Adrenal gland (tissue), 12 donors: ENCODE results near the gene HAPSTR1. TPM values are rescaled to one million over a fixed set of nuclear protein-coding genes. Genes with fewer than 3 reads are reported as not detected.
"Not testable (repeated sequence)": the region's sequence is repeated elsewhere in the genome, so short reads cannot be mapped to it uniquely, and the experiment has no call there.

Experiments used
- DNase-seq, 7 donors: peaks; one replicate each; pipeline ENCODE4 v3.0.0-alpha.2; 2019 to 2020
- H3K27ac ChIP-seq, 5 donors: fragments of 200-600 bp; sonication (generic) in 4 of 5; 1 replicate in 3 of 5; 2 replicates in 2 of 5; pipeline versions ENCODE4 v1.5.1 to v1.8.0; 2016 to 2020; ENCODE audit warnings: mild to moderate bottlenecking in 1 of 5
- H3K27me3 ChIP-seq: fragments of 200-600 bp; 2 replicates; pipeline ENCODE4 v1.8.0; 2021
- H3K36me3 ChIP-seq, 2 donors: fragments of 200-600 bp; replicated peaks in 1 of 2; 1 replicate in 1 of 2; 2 replicates in 1 of 2; pipeline versions ENCODE4 v1.5.1 to v1.8.0; 2018 to 2022
- H3K4me1 ChIP-seq, 2 donors: fragments of 200-600 bp; replicated peaks in 1 of 2; 1 replicate in 1 of 2; 2 replicates in 1 of 2; pipeline versions ENCODE4 v1.5.1 to v1.8.0; 2018 to 2021
- H3K4me3 ChIP-seq, 4 donors: fragments of 200-600 bp; sonication (generic) in 3 of 4; one replicate each; pipeline ENCODE4 v1.5.1; 2016 to 2018
- H3K9me3 ChIP-seq, 3 donors: fragments of 200-600 bp; sonication (generic) in 1 of 3; replicated peaks in 1 of 3; 1 replicate in 2 of 3; 2 replicates in 1 of 3; pipeline versions ENCODE4 v1.5.1 to v1.8.0; 2016 to 2021
- CTCF ChIP-seq, 6 experiments: fragments of 450-650 bp in 4 of 6; fragments of 200-600 bp in 2 of 6; sonication (generic) in 1 of 6; IDR thresholded peaks; 1 replicate in 5 of 6; 2 replicates in 1 of 6; pipeline versions ENCODE4 v1.5.1 to v1.8.0; 2016 to 2021; ENCODE audit warnings: antibody characterized with exemption in 6 of 6, mild to moderate bottlenecking in 2 of 6, moderate library complexity in 1 of 6
- POLR2A ChIP-seq, 2 donors: fragments of 450-650 bp; IDR thresholded peaks; one replicate each; pipeline ENCODE4 v1.6.1; 2017; ENCODE audit warnings: antibody characterized with exemption in 2 of 2, mild to moderate bottlenecking in 2 of 2, moderate library complexity in 1 of 2
- WGBS, 4 donors: extraction: QIAGEN DNeasy Blood & Tissue Kit in 2 of 4; methylation state at CpG; one replicate each; pipeline versions ENCODE4 v1.1.5 to v1.1.7; 2013 to 2017; 5-methylcytosine and 5-hydroxymethylcytosine counted together
- intact Hi-C, 2 donors: fragments of 100-400 bp; cut with DNase I; formaldehyde crosslinking; loops; one replicate each; pipeline versions ENCODE4 v1.14.1 to v1.15.0; 2022 to 2023
- polyA plus RNA-seq, 3 donors: library from polyadenylated mRNA; stranded (reverse); fragments of 200-250 nt in 2 of 3; fragments of 350-450 nt in 1 of 3; fragmentation: Illumina TruSeq in 1 of 3; extraction: RNeasy Lipid Tissue Mini Kit (QIAGEN cat#74804) in 1 of 3; gene quantifications; one replicate each; pipeline ENCODE4 v1.2.3, GENCODE V29; 2013 to 2014
- total RNA-seq, 9 donors: library from RNA; depleted of rRNA in 4 of 9; stranded (reverse); fragments of >200 nt in 4 of 9; fragments of 120-200 nt in 1 of 9; fragmentation: NEBNext Ultra II Directional in 1 of 9; extraction: Animal tissue kit (Norgen Biotek cat#: 25700) in 1 of 9; gene quantifications; one replicate each; pipeline versions ENCODE4 v1.1.0 to v1.2.4, GENCODE V29; 2013 to 2023
- donor health status: healthy with polysubstance abuse.
- donor health status: Bipolar disorder and iron deficiency.
- donor health status: DM: yes; HTN: yes; CAD: no.
- donor health status: DM: no; HTN: no; CAD: no.
- donor health status: DM: no; HTN: no; CAD: no.
- donor health status: DM: yes; HTN: yes; CAD: no.

Gene HAPSTR1
- total and polyA plus RNA-seq, 12 donors, result 5.8 to 93.2 (median 60.1) TPM

GRCh38 chr16:9079430-9079812 is 12.0 kb upstream of the HAPSTR1 start:
- Histone ChIP-seq H3K9me3 (peaks cover 0 to 5% (median 0%) of the 10 kb centered on the region in 3 donors), H3K27me3 (no peaks in the 10 kb centered on the region), H3K4me3 (no peak overlapping the region), H3K4me1 (peaks cover 10 to 12% of the 10 kb centered on the region in 2 donors), H3K36me3 (no peaks in the 10 kb centered on the region), H3K27ac (no peak overlapping the region)
- intact Hi-C loops, result no loop called here
- TF ChIP-seq CTCF (IDR thresholded peaks at IDR 0.05) (no peak), POLR2A (IDR thresholded peaks at IDR 0.05) (no peak)
- WGBS, 4 donors, result 75 to 97% (median 92%) methylated on average over 4 of the region's 4 CpGs
- no peak for DNase-seq

GRCh38 chr16:9081158-9081557 is 10.3 kb upstream of the HAPSTR1 start:
- TF ChIP-seq POLR2A (IDR thresholded peaks at IDR 0.05), result no peak

GRCh38 chr16:9081843-9082242 is 9.6 kb upstream of the HAPSTR1 start:
- Histone ChIP-seq H3K9me3 (peaks cover 0 to 5% (median 0%) of the 10 kb centered on the region in 3 donors), H3K4me3 (no peak overlapping the region), H3K27ac (no peak overlapping the region), H3K27me3 (no peaks in the 10 kb centered on the region), H3K4me1 (peaks cover 10 to 11% of the 10 kb centered on the region in 2 donors), H3K36me3 (no peaks in the 10 kb centered on the region)
- TF ChIP-seq CTCF (IDR thresholded peaks at IDR 0.05) (no peak), POLR2A (IDR thresholded peaks at IDR 0.05) (no peak)
- 82 to 85% (median 84%) methylated on average over 6 of the region's 6 CpGs for WGBS, 4 donors
- intact Hi-C loops, result no loop called here
- DNase-seq, result peak in 1 of 7 donors; percentile 21

More at GRCh38 chr16:9081158-9081557, 10.3 kb upstream of the HAPSTR1 start:
- peaks cover 0 to 5% (median 0%) of the 10 kb centered on the region in 3 donors for H3K9me3 ChIP-seq
- intact Hi-C loops, result no loop called here
- peaks cover 10 to 12% of the 10 kb centered on the region in 2 donors for H3K4me1 ChIP-seq
- no peak for DNase-seq
- WGBS, 4 donors, result 44 to 63% (median 52%) methylated on average over 1 of the region's 1 CpG
- H3K4me3 ChIP-seq, result no peak overlapping the region
- H3K27me3 ChIP-seq, result no peaks in the 10 kb centered on the region
- H3K36me3 ChIP-seq, result no peaks in the 10 kb centered on the region
- H3K27ac ChIP-seq, result no peak overlapping the region

GRCh38 chr16:9082422-9082821 is 9.0 kb upstream of the HAPSTR1 start:
- Histone ChIP-seq H3K27ac (no peak overlapping the region), H3K27me3 (no peaks in the 10 kb centered on the region), H3K9me3 (peaks cover 0 to 5% (median 0%) of the 10 kb centered on the region in 3 donors), H3K4me3 (no peak overlapping the region), H3K4me1 (peaks cover 5 to 6% of the 10 kb centered on the region in 2 donors), H3K36me3 (no peaks in the 10 kb centered on the region)
- WGBS, 4 donors, result 76 to 89% (median 82%) methylated on average over 6 to 7 of the region's 7 CpGs
- no peak for DNase-seq
- intact Hi-C loops, result no loop called here
- no peak for TF ChIP-seq CTCF (IDR thresholded peaks at IDR 0.05)
- TF ChIP-seq POLR2A (IDR thresholded peaks at IDR 0.05), result no peak

GRCh38 chr16:9087733-9088132 is 3.7 kb upstream of the HAPSTR1 start:
- H3K27me3 ChIP-seq, H3K36me3 ChIP-seq, H3K4me1 ChIP-seq, H3K9me3 ChIP-seq, intact Hi-C loops, H3K27ac ChIP-seq, H3K4me3 ChIP-seq: not testable (repeated sequence)
- peak in 1 of 7 donors; percentile 23 for DNase-seq
- WGBS, 4 donors, result 85 to 89% (median 86%) methylated on average over 5 to 7 of the region's 7 CpGs
